HG02852 (cell line): Measurements from ENCODE around the gene ZMYM3.

Experiments used
- ATAC-seq: cut with Tn5 transposase; IDR thresholded peaks from one replicate; pipeline ENCODE4 v1.9.1; 2021; ENCODE audit warnings: mild to moderate bottlenecking, moderate library complexity; ENCODE audit not compliant: unreplicated experiment

ZMYM3 gene

GRCh38 chrX:71253253-71254091, 468 bp downstream of the ZMYM3 start:
- no peak for ATAC-seq

DNA sequence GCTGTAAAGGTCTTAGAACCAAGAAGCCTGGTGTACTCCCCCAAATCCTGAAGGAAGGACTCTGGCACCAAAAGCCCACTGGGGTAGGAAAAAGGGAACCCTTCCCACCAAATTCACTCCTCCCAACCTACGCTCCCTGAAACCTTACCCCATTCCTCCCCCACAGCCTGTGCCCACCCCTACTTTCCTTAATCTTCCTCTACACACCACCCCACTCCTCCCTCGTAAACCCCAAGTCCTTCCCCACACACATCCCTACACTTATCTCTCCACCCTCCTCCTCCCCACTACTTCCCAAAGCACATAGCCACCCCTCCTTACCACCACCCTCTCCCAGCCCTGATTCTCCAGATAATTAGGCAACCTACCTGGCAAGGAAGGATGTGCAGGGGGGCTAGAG, 1.7 kb downstream of the ZMYM3 start:
- ATAC-seq: no peak

- ATAC-seq: no peak
These were observed 2.4 kb downstream of the ZMYM3 start for GRCh38 chrX:71251466-71251973.

DNA sequence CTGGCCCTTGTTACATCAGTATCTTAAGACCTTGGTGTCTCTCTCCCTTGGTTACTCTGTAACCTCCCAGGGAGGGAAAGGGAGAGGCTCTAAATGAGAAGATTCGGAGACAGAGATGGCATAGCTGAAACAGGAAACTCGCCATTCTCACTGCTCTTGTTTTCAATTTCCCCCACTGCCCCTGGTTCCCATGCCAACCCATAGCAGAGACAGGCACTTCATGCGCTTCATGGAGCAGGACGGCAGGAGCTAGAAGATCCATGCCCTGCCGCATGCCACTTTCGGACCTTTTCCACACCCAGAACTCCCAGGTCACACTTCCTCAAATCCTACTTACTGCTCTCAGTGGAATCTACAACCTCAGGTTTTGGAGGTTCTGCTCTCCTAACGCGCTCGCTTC, 3.1 kb downstream of the ZMYM3 start:
- no peak for ATAC-seq

DNA sequence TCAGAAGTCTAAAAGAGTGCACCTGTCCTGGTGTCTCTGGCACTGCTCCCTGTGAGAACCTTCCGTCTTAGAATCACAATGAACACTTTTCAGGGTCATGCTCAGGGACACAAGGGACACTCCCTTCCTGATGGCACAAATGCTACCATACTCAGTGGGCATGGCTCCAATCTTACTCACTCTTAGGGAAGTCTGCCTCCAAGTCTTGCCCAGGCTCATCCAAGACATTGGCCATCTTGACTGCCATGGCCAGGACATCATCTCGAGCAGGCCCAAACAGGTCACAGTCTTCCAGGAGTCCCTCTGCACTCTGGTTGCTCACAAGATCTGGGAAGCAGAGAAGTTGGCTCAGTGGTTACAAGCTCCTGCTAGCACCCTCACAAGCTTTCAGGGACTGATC, 8.8 kb downstream of the ZMYM3 start:
- no peak for ATAC-seq

GRCh38 chrX:71244359-71245128, 9.4 kb downstream of the ZMYM3 start:
- ATAC-seq: no peak

- ATAC-seq: no peak
These were observed 12.6 kb downstream of the ZMYM3 start for GRCh38 chrX:71241301-71241700.

DNA sequence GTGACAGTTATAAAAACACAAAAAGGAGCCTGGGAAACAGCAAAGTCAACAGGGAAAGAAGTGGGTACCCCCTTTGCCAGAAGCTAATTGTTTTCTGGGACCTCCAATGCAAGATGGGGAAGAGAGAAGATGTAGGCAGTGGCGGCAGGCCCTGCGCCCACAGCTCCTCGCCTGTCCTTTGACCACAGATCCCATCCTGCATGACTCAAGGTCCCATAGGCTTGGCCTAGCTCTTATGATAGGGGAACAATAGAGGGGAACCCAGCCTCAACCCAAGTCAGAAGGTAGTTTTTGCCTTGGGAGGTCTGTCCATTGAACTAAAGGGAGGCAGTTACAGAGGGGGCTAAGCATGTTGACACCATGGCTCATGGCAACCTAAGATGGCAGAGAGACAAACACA, 14.2 kb downstream of the ZMYM3 start:
- ATAC-seq: no peak

DNA sequence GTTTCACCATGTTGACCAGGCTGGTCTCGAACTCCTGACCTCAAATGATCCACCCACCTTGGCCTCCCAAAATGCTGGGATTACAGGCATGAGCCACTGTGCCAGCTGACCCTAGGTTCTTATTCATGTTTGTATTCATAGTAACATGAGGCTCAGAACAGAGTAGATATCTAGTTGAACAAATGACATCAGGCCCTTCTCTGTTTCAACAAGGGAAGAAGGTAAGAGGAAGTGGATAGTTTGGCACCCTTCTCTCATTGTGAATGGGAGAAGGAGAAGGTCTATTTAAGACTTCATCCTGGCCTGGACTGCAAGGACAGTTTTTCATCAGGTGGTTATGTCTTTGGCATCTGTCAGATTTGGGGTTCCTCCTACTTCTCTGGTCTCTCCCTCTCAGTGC, 17.1 kb downstream of the ZMYM3 start:
- no peak for ATAC-seq

- no peak for ATAC-seq
These were observed 18.5 kb downstream of the ZMYM3 start for GRCh38 chrX:71235482-71235881.

GRCh38 chrX:71228063-71228642, 25.8 kb downstream of the ZMYM3 start:
- no peak for ATAC-seq

DNA sequence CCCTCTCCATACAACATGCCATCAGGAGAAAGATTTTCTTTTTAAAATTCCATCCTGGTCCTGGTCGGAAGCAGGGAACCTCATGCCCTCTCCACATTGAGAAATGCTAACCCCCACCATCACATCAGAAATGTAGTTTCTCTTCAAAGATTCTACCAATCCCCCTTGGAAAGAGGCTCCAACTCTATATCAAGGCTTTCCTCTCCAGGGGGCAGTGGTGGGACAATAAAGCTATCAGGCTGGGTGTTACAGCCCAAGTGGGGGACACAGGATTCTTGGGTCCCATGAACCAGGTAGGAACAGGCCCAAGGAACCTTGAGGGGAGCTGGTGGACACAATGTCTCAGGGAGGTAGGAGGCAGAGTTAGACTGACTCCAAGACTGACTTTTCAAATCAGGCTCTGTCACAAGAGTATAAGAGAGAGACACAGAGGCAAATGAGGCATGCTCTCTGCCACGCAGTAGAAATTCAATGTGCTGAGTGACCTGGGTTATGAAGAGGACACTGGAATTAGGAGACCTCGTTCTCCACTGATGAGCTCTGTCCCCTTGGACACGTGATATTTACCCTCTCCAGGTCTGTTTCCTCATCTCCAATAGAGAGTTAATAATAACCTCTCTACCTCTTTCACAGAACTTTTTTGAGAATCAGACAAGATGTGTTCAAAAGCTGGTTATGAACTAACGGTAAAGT, 26.4 kb downstream of the ZMYM3 start:
- no peak for ATAC-seq

- ATAC-seq: no peak
These were observed 28.3 kb downstream of the ZMYM3 start for GRCh38 chrX:71225676-71226075.

DNA sequence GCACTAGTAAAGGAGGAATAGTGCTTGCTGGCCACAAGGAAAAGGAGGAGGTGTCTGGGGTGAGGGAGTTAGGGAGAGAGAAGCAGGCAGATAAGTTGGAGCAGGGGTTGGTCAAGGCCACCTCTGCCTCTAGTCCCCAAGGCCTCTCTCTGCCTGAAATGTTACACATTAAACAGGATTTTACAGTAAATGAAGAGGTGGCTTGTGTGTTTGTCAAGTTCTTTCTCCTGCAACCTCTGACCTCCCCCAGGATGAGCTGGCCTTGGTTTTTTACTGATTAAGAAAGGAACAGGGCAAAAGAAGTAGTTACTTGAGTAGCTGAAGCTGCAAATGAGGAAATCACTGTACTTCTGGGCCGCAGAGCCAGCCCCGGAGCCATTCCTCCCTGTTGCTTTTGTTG, 28.9 kb downstream of the ZMYM3 start:
- no peak for ATAC-seq

DNA sequence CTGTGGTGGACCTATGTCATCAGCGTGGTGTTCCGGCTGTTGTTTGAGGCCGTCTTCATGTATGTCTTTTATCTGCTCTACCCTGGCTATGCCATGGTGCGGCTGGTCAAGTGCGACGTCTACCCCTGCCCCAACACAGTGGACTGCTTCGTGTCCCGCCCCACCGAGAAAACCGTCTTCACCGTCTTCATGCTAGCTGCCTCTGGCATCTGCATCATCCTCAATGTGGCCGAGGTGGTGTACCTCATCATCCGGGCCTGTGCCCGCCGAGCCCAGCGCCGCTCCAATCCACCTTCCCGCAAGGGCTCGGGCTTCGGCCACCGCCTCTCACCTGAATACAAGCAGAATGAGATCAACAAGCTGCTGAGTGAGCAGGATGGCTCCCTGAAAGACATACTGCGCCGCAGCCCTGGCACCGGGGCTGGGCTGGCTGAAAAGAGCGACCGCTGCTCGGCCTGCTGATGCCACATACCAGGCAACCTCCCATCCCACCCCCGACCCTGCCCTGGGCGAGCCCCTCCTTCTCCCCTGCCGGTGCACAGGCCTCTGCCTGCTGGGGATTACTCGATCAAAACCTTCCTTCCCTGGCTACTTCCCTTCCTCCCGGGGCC, 29.7 kb downstream of the ZMYM3 start:
- no peak for ATAC-seq

DNA sequence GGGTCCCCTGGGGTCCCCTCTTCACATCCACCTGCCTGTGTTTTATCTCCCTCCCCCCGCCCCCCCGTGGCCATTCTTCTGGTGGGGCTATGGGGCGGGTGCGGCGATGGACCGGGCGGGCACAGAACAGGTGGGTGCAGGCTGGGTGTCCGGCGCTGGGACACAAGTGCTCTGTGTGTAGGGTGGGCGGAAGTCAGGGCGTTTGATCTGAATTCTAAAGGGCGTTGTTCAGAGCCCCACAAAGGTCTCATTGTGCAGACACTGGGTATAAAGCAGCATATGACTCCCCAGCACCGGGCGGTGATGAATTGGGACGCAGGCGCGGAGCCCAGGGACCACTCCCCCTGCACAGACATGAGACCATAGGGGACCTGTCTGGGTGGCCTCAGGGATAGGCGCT, 31.0 kb downstream of the ZMYM3 start, which contains the start of gene GJB1:
Gene GJB1, plus strand, starts transcription at position 296 of the 400 bp plus-strand sequence. CDS start 484 bp downstream, outside the sequence.
- no peak for ATAC-seq

GRCh38 chrX:71221145-71221544, 32.8 kb downstream of the ZMYM3 start:
- ATAC-seq: no peak

DNA sequence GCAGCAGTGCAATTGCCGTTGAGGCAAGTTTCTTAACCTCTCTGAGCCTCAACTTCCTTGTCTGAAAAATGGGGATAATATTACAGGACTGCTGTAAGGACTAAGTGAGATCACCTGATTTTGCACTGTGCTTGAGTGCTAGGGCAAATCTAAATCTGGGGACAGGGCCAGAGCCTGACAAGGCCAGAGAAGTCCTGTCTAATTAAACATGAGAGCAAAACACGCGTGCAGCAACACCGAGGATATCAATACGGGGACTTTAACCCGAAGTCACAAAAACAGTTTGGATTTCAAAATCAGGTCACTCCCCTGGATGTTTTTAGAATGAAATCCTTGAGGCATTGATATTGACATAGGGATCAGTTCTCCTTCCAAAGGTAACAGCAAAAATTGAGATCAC, 36.6 kb downstream of the ZMYM3 start:
- ATAC-seq: no peak

DNA sequence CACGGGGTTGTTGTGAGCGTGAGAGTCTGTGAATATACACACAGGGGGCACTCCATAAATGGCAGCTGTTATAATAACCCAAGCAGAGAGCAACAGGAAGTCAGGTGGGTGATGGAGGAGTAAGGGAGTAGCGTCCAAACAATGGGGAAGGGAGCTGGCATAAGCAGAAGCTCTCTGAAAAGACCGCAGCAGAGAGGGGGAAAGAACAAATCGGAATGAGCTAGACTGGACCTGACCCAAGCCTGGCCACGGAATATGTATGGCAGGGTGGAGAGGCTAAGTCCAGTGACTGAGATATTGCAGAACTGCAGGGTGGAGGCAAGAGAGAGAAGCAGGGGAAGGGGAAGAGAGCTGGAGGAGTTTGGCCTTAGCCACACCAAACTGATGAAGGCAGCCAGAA, 37.5 kb downstream of the ZMYM3 start:
- no peak for ATAC-seq

- ATAC-seq: no peak
These were observed 38.5 kb downstream of the ZMYM3 start for GRCh38 chrX:71215338-71215912.
